ENCODE measurements around the gene ERI3.

ERI3 gene

DNA sequence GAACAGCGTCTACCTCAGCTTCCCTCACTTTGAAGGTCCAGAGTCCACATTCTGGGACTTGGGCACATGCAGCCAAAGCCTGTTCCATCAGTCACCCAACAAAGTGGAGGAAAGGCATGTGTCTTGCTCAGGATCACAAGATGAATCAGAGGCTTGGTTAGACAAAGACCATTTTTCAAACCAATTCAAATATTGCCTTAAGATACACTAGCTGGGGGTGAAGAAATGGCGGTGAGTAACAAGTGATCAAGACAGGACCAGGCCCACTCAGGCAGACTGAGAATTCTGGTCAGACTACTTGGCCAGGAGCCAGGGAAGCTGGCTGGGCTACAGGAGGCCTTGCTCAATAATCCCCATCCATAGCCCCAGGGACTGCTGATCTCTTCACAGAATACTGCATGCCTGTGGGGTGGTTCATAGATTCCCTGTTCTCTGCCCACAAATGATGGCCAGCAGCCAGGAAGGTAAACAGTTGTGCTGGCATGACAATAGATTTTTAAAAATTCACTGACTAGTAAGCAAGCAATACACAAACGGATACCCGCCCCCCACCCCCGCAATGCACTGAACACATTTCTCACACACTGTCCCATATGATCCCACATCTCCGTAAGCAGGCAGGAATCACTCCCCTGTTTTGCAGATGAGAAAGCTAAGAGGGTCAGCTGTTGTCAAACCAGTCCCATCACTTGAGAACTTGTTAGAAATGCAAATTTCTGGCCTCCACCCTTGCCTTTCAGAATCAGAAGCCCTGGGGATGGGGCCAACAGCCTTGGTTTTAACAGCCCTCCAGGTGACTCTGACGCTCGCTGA lies 27.2 kb downstream of the ERI3 start:
- DNase-seq (ENCODE audit: low read depth): peak; percentile 100

DNA sequence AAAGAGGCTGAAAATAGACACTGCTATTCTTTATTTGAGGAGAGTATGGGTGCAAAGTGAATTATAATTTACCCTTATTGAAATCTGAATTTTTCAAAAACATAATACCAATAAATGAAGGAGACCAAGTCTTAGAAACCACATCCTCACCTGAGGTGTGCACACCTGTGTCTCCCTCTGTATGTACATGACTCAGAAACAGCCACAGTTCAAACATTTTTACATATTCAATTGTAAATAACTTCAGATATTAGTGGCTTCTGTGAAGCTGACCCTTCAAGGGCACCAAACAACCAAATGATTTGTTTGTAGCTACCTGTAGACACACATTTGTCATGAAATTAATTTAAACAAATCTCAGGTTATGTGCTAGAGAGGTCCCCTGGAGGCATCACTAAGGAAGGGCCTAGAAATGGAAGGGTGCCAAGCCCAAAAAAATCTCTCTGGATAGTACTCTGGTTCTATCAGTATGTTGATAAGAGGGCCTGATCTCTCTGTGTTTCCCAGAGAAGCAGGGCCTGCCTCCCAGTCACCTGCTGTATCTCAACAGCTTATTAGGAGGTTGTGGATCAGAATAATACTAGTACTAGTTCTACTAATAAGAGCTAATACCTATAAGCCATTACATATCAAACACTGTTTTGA lies 28.1 kb downstream of the ERI3 start:
- no peak for DNase-seq (ENCODE audit: low read depth)
- TF ChIP-seq, protein P1, sequence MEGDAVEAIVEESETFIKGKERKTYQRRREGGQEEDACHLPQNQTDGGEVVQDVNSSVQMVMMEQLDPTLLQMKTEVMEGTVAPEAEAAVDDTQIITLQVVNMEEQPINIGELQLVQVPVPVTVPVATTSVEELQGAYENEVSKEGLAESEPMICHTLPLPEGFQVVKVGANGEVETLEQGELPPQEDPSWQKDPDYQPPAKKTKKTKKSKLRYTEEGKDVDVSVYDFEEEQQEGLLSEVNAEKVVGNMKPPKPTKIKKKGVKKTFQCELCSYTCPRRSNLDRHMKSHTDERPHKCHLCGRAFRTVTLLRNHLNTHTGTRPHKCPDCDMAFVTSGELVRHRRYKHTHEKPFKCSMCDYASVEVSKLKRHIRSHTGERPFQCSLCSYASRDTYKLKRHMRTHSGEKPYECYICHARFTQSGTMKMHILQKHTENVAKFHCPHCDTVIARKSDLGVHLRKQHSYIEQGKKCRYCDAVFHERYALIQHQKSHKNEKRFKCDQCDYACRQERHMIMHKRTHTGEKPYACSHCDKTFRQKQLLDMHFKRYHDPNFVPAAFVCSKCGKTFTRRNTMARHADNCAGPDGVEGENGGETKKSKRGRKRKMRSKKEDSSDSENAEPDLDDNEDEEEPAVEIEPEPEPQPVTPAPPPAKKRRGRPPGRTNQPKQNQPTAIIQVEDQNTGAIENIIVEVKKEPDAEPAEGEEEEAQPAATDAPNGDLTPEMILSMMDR (conservative IDR thresholded peaks at IDR 0.05; ENCODE audit: low read length): no peak
- no peak overlapping the region for H3K4me3 ChIP-seq (ENCODE audit: low read length)

More for the DNA sequence above, 27.2 kb downstream of the ERI3 start:
- H3K4me3 ChIP-seq (ENCODE audit: low read length): no peak overlapping the region
- TF ChIP-seq, protein P1 (conservative IDR thresholded peaks at IDR 0.05; ENCODE audit: low read length): no peak

DNA sequence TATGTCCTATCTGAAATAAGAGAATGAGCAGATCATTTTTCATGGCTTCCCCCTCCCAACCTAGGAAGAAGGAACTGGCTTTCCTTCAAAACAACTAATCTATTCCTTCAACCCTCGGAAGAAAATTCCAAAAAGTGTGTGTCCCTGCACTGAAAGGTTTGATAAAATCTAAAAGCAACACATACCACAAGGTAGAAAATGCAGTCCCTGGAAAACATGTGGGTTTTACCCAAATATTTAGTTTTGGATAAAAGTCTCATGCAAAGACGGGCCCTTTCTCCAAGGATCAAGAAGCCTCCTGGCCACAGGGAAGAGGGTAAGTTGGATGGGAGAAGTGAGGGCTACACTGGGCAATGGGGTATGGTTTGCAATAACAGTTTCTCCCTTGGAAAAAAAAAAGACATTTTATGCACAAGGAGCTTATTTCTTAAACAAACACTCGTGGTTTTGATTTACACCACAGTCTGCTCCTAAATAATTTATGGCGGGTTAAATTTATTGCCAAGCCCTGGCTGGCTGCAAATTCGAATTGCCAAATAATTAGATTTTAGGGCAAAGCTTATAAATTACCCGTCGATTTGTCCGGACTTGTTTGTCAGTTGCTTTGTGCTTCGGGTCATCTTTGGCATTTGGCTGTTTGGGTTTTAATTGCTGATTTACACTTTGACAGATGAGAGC lies 28.9 kb downstream of the ERI3 start:
- DNase-seq (ENCODE audit: low read depth): peak; percentile 26
- TF ChIP-seq, protein P1 (conservative IDR thresholded peaks at IDR 0.05; ENCODE audit: low read length): no peak
- no peak overlapping the region for H3K4me3 ChIP-seq (ENCODE audit: low read length)

DNA sequence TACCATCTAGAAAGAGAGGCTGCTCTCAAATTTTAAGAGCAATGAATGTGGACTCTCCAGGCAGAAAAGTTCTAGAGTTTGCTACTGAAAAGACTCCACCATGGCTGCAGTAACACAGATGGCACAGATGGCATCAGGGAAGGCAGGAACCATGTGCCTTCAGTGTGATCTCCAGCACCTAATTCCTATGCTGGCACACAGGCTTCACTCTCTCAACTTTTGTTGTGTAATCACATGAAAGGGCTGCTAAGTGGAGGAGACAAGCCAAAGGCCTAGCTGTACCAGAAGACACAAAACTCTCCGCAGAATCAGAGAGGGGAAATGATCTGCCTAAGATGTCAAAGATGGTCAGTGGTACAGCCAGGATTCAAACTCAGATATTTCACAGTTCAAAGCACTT lies 31.1 kb downstream of the ERI3 start:
- TF ChIP-seq, protein P1 (conservative IDR thresholded peaks at IDR 0.05; ENCODE audit: low read length): no peak
- no peak overlapping the region for H3K4me3 ChIP-seq (ENCODE audit: low read length)
- DNase-seq (ENCODE audit: low read depth): peak; percentile 19

DNA sequence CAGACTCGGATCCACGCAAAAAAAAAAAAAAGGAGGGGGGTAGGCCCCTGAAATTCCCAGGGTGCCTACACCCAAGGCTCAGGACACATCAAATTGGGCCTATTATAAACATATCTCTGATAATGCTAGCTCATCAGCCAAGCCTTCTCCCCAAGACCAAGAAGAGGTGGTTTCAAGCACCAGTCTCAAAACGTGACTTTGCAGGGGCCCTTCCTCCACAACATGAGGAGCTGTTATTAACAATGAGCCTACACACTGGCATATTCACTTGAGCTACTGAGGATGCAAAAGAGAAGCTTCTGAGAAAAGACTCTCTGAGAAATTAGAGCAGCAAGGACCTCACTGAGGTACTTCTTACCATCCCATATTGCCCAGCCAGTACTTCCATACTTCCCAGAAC lies 32.7 kb downstream of the ERI3 start:
- no peak overlapping the region for H3K4me3 ChIP-seq (ENCODE audit: low read length)

DNA sequence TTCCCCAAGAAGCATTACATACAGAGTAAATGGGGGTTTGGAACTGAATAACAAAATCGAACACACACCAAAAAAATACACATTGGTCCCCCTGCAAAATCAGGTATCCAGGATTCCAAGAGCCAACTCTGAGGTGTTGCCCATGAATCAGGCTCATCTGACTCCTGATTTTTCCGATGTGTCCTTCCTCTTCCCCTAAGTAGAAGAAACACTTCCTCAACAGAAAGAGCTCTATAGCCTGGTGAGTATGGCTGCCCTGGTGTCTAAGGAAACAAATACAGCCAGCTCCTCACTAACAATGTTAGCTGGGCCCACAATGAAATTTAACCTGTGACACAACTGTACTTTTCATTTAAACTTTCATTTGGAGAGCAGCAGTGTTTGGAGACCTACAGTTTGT lies 33.6 kb downstream of the ERI3 start:
- no peak overlapping the region for H3K4me3 ChIP-seq (ENCODE audit: low read length)
- no peak for DNase-seq (ENCODE audit: low read depth)
- TF ChIP-seq, protein P1 (conservative IDR thresholded peaks at IDR 0.05; ENCODE audit: low read length): no peak

More for the DNA sequence above, 32.7 kb downstream of the ERI3 start:
- TF ChIP-seq, protein P1 (conservative IDR thresholded peaks at IDR 0.05; ENCODE audit: low read length): no peak
- no peak for DNase-seq (ENCODE audit: low read depth)

Data from AG10803 (cell line).